ENCODE measurements around the gene PXDN. TPM values are rescaled to one million over a fixed set of nuclear protein-coding genes. Genes with fewer than 3 reads are reported as not detected.

The PXDN gene
- total RNA-seq, 1 donor from 2014 or later = 576 TPM

- H3K9me3 Mint-ChIP-seq (ENCODE audit: low read depth) = no peaks in the 10 kb centered on the region
- no peak for TF ChIP-seq CTCF (IDR thresholded peaks at IDR 0.05)
- no peak overlapping the region for H3K4me3 Mint-ChIP-seq (ENCODE audit: unreplicated experiment)
- DNase-seq (ENCODE audit: low spot score) = no peak
- no peaks in the 10 kb centered on the region for H3K27me3 Mint-ChIP-seq (ENCODE audit: low read depth)
- H3K27ac Mint-ChIP-seq (ENCODE audit: unreplicated experiment) = peak overlapping the region; percentile 90
- H3K4me1 Mint-ChIP-seq (ENCODE audit: low read depth) = peaks cover 29% of the 10 kb centered on the region
- H3K36me3 Mint-ChIP-seq (ENCODE audit: low read depth) = peaks cover 35% of the 10 kb centered on the region
Measured at GRCh38 chr2:1687254-1687653, 57.1 kb downstream of the PXDN start.

- H3K27me3 Mint-ChIP-seq (ENCODE audit: low read depth) = no peaks in the 10 kb centered on the region
- peaks cover 35% of the 10 kb centered on the region for H3K36me3 Mint-ChIP-seq (ENCODE audit: low read depth)
- peaks cover 29% of the 10 kb centered on the region for H3K4me1 Mint-ChIP-seq (ENCODE audit: low read depth)
- TF ChIP-seq CTCF (IDR thresholded peaks at IDR 0.05) = no peak
- H3K9me3 Mint-ChIP-seq (ENCODE audit: low read depth) = no peaks in the 10 kb centered on the region
- peak overlapping the region; percentile 90 for H3K27ac Mint-ChIP-seq (ENCODE audit: unreplicated experiment)
- DNase-seq (ENCODE audit: low spot score) = no peak
- no peak overlapping the region for H3K4me3 Mint-ChIP-seq (ENCODE audit: unreplicated experiment)
Measured at GRCh38 chr2:1686784-1687105, 57.6 kb downstream of the PXDN start.

GRCh38 chr2:1685957-1686783, 58.1 kb downstream of the PXDN start:
- TF ChIP-seq CTCF (IDR thresholded peaks at IDR 0.05) = no peak
- Mint-ChIP-seq H3K36me3 (ENCODE audit: low read depth) (peaks cover 35% of the 10 kb centered on the region), H3K27ac (ENCODE audit: unreplicated experiment) (peak overlapping the region; percentile 90), H3K9me3 (ENCODE audit: low read depth) (no peaks in the 10 kb centered on the region), H3K4me1 (ENCODE audit: low read depth) (peaks cover 29% of the 10 kb centered on the region), H3K27me3 (ENCODE audit: low read depth) (no peaks in the 10 kb centered on the region), H3K4me3 (ENCODE audit: unreplicated experiment) (no peak overlapping the region)
- no peak for DNase-seq (ENCODE audit: low spot score)

GRCh38 chr2:1685078-1685956, 59.0 kb downstream of the PXDN start:
- no peak for DNase-seq (ENCODE audit: low spot score)
- Mint-ChIP-seq H3K4me1 (ENCODE audit: low read depth) (peaks cover 29% of the 10 kb centered on the region), H3K27me3 (ENCODE audit: low read depth) (no peaks in the 10 kb centered on the region), H3K9me3 (ENCODE audit: low read depth) (no peaks in the 10 kb centered on the region), H3K4me3 (ENCODE audit: unreplicated experiment) (no peak overlapping the region), H3K36me3 (ENCODE audit: low read depth) (peaks cover 35% of the 10 kb centered on the region), H3K27ac (ENCODE audit: unreplicated experiment) (peak overlapping the region; percentile 90)
- TF ChIP-seq CTCF (IDR thresholded peaks at IDR 0.05) = no peak

- Mint-ChIP-seq H3K9me3 (ENCODE audit: low read depth) (no peaks in the 10 kb centered on the region), H3K27ac (ENCODE audit: unreplicated experiment) (no peak overlapping the region), H3K27me3 (ENCODE audit: low read depth) (no peaks in the 10 kb centered on the region), H3K4me3 (ENCODE audit: unreplicated experiment) (no peak overlapping the region), H3K36me3 (ENCODE audit: low read depth) (peaks cover 26% of the 10 kb centered on the region), H3K4me1 (ENCODE audit: low read depth) (peaks cover 29% of the 10 kb centered on the region)
- no peak for DNase-seq (ENCODE audit: low spot score)
- TF ChIP-seq CTCF (IDR thresholded peaks at IDR 0.05) = no peak
Measured at GRCh38 chr2:1683297-1683696, 61.0 kb downstream of the PXDN start.

Data from chondrocyte (in vitro differentiated cells).